ENCODE measurements around the gene RNASE8. TPM values are rescaled to one million over a fixed set of nuclear protein-coding genes. Genes with fewer than 3 reads are reported as not detected.

RNASE8 gene
- total and polyA plus RNA-seq, 10 of the 15 experiments (the other 5 are each of a cell fraction or from before 2014, with no cell fraction given) = not detected

DNA sequence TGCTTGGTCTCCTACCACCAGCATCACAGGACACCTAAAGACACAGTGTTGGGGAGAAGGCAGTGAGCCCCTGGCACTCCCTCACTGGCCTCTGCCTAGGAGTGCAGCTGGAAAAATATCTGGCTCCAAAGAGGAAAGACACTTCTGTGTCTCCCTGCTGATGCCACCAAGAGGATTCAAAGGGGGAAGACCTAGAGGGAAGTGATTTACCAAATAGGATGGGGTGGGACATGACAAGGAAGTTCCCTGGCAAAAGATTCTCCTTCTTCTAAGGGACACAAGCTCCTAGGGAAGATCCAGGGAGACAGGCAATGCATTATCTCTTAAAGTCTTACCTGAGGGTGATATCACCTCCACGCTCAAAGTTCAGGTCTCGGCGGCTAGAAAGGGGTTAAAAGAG is 38.8 kb upstream of the RNASE8 start:
- no peak for TF ChIP-seq EGR1 (IDR thresholded peaks at IDR 0.05; ENCODE audit: borderline replicate concordance in 1 of 2, low read depth in 2 of 2, low read length in 2 of 2)
- TF ChIP-seq, protein P1, sequence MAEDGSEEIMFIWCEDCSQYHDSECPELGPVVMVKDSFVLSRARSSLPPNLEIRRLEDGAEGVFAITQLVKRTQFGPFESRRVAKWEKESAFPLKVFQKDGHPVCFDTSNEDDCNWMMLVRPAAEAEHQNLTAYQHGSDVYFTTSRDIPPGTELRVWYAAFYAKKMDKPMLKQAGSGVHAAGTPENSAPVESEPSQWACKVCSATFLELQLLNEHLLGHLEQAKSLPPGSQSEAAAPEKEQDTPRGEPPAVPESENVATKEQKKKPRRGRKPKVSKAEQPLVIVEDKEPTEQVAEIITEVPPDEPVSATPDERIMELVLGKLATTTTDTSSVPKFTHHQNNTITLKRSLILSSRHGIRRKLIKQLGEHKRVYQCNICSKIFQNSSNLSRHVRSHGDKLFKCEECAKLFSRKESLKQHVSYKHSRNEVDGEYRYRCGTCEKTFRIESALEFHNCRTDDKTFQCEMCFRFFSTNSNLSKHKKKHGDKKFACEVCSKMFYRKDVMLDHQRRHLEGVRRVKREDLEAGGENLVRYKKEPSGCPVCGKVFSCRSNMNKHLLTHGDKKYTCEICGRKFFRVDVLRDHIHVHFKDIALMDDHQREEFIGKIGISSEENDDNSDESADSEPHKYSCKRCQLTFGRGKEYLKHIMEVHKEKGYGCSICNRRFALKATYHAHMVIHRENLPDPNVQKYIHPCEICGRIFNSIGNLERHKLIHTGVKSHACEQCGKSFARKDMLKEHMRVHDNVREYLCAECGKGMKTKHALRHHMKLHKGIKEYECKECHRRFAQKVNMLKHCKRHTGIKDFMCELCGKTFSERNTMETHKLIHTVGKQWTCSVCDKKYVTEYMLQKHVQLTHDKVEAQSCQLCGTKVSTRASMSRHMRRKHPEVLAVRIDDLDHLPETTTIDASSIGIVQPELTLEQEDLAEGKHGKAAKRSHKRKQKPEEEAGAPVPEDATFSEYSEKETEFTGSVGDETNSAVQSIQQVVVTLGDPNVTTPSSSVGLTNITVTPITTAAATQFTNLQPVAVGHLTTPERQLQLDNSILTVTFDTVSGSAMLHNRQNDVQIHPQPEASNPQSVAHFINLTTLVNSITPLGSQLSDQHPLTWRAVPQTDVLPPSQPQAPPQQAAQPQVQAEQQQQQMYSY (CRISPR knock-in tag; IDR thresholded peaks at IDR 0.05) = no peak
- TF ChIP-seq HCFC1 (IDR thresholded peaks at IDR 0.05; ENCODE audit: low read length) = no peak
- TF ChIP-seq BMI1 (IDR thresholded peaks at IDR 0.05; ENCODE audit: borderline replicate concordance) = no peak
- TF ChIP-seq, protein P2, sequence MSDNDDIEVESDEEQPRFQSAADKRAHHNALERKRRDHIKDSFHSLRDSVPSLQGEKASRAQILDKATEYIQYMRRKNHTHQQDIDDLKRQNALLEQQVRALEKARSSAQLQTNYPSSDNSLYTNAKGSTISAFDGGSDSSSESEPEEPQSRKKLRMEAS (IDR thresholded peaks at IDR 0.05; ENCODE audit: low read depth, low read length) = no peak
- no peak for TF ChIP-seq JUNB (IDR thresholded peaks at IDR 0.05)
- no peak for TF ChIP-seq IKZF2 (IDR thresholded peaks at IDR 0.05)
- TF ChIP-seq SMAD1 (IDR thresholded peaks at IDR 0.05; ENCODE audit: low read depth, partially characterized antibody) = no peak
- TF ChIP-seq PAX5 (IDR thresholded peaks at IDR 0.05; ENCODE audit: borderline replicate concordance, low read depth, low read length) = no peak
- TF ChIP-seq RCOR1 (conservative IDR thresholded peaks at IDR 0.05; ENCODE audit: low read depth, low read length) = no peak
- H3K9ac ChIP-seq (ENCODE audit: control insufficient read depth, insufficient read depth, low read length) = no peak overlapping the region
- H4K20me1 ChIP-seq (ENCODE audit: control insufficient read depth, insufficient read depth) = no peaks in the 10 kb centered on the region
- H3K36me3 ChIP-seq (ENCODE audit: control insufficient read depth in 2 of 2, insufficient read depth in 2 of 2, low read length in 1 of 2) = no peaks in the 10 kb centered on the region
- ChIA-PET SMC1A (ENCODE audit: uncharacterized antibody, unreplicated experiment) (interaction anchor here (1.4 to 2.2 kb wide), 2 partner anchors 21 to 87 kb away, joined by 4 to 11 read pairs; no protein-coding TSS in a partner anchor), POLR2A (no interaction called here), RAD21 (ENCODE audit: unreplicated experiment) (interaction anchor here (1.1 to 1.2 kb wide), 2 partner anchors 17 to 86 kb away, joined by 3 to 4 read pairs; no protein-coding TSS in a partner anchor), CTCF (interaction anchor here (1.3 to 10.7 kb wide), 3 partner anchors 13 to 85 kb away, joined by 3 to 253 read pairs (median 6); partner anchors contain the start of gene TMEM253)
- no peaks in the 10 kb centered on the region for H3K9me3 ChIP-seq (replicated peaks; ENCODE audit: control insufficient read depth, insufficient read depth, low read length)
- H2AFZ ChIP-seq (ENCODE audit: control insufficient read depth, low read depth, low read length) = no peak overlapping the region
- H3K27ac ChIP-seq (ENCODE audit: control insufficient read depth, insufficient read depth) = no peak overlapping the region
- no peaks in the 10 kb centered on the region for H3K79me2 ChIP-seq (ENCODE audit: control insufficient read depth, insufficient read depth, low read length)
- FAIRE-seq = no peak
- H3K4me3 ChIP-seq = no peak overlapping the region
- H3K4me1 ChIP-seq (ENCODE audit: control insufficient read depth, insufficient read depth, low read length) = no peaks in the 10 kb centered on the region
- BruUV-seq (replicated peaks) = no TSS peak
- H3K4me2 ChIP-seq (ENCODE audit: control insufficient read depth, insufficient read depth) = no peak overlapping the region
- DNase-seq (ENCODE audit: low read depth, low spot score) = no peak
- peaks cover 5 to 12% of the 10 kb centered on the region in 2 experiments for H3K27me3 ChIP-seq (replicated peaks in 1 of 2; ENCODE audit: control insufficient read depth in 2 of 2, insufficient read depth in 2 of 2, low read length in 1 of 2)
- intact Hi-C loops (cut with micrococcal nuclease; ENCODE audit: unreplicated experiment) = no loop called here
- 51% methylated on average over 3 of the region's 3 CpGs for WGBS (ENCODE audit: insufficient coverage, insufficient replicate concordance, low lambda C conversion rate, missing lambda C conversion rate)
- ATAC-seq = no peak
- in situ Hi-C loops (cut with MboI) = loop anchor here (5.0 kb wide), 1 partner anchor 84 kb away; the partner anchor contains the start of gene TMEM253

All from GM12878 (cell line).